PC-9 (cell line): ENCODE results near the gene MPZL1. TPM values are rescaled to one million over a fixed set of nuclear protein-coding genes. Genes with fewer than 3 reads are reported as not detected.

Experiments used
- BruUV-seq: library from RNA; stranded (reverse); fragments of 400-500 nt; replicated peaks from 2 replicates; lab custom pipeline; 2021; lab: Mats Ljungman, UMichigan
- CTCF ChIA-PET: fragments of 300-600 bp; sonication (Branson Sonifier 250); formaldehyde crosslinking; loops from one replicate; lab custom pipeline; 2022; ENCODE audit warnings: antibody characterized with exemption; lab: Charles Lee
- POLR2A ChIA-PET: fragments of 300-600 bp; sonication (Branson Sonifier 250); formaldehyde crosslinking; loops from one replicate; lab custom pipeline; 2022; ENCODE audit warnings: antibody characterized with exemption; ENCODE audit not compliant: unreplicated experiment; lab: Charles Lee
- DNase-seq, 2 experiments: peaks; one replicate each; pipeline versions ENCODE4 v3.0.0 to v3.0.0-alpha.2; 2015 to 2022; ENCODE audit warnings: mixed read lengths in 1 of 2
- H2AFZ ChIP-seq: fragments of 200-600 bp; sonication (generic); 2 replicates; pipeline ENCODE4 v1.8.1; 2017; ENCODE audit warnings: antibody characterized with exemption
- H3F3A ChIP-seq: fragments of 200-600 bp; sonication (generic); 2 replicates; pipeline ENCODE4 v1.8.1; 2017; ENCODE audit warnings: antibody characterized with exemption, mild to moderate bottlenecking, low read depth; ENCODE audit not compliant: insufficient read depth
- H3K27ac ChIP-seq: fragments of 200-600 bp; sonication (generic); 2 replicates; pipeline ENCODE4 v1.6.1; 2016; ENCODE audit warnings: mixed run types
- H3K27me3 ChIP-seq: fragments of 200-600 bp; sonication (generic); 2 replicates; pipeline ENCODE4 v1.6.1; 2016; ENCODE audit warnings: low read depth, mixed run types; ENCODE audit not compliant: insufficient read depth
- H3K36me3 ChIP-seq: fragments of 200-600 bp; sonication (generic); 2 replicates; pipeline ENCODE4 v1.6.1; 2016; ENCODE audit warnings: low read depth, mixed run types
- H3K4me1 ChIP-seq: fragments of 200-600 bp; sonication (generic); replicated peaks from 2 replicates; pipeline ENCODE4 v1.6.1; 2016; ENCODE audit warnings: mixed run types; ENCODE audit not compliant: insufficient read depth
- H3K4me2 ChIP-seq: fragments of 200-600 bp; sonication (generic); 2 replicates; pipeline ENCODE4 v1.6.1; 2017; ENCODE audit warnings: mixed run types
- H3K4me3 ChIP-seq: fragments of 200-600 bp; sonication (generic); 2 replicates; pipeline ENCODE4 v1.6.1; 2016; ENCODE audit warnings: mixed run types
- H3K79me2 ChIP-seq: fragments of 200-600 bp; sonication (generic); 2 replicates; pipeline ENCODE4 v1.6.1; 2017; ENCODE audit warnings: low read depth, mixed run types
- H3K9me2 ChIP-seq: fragments of 200-600 bp; sonication (generic); 2 replicates; pipeline ENCODE4 v1.8.1; 2017; ENCODE audit warnings: mild to moderate bottlenecking; ENCODE audit not compliant: insufficient read depth
- H3K9me3 ChIP-seq: fragments of 200-600 bp; sonication (generic); 2 replicates; pipeline ENCODE4 v1.8.1; 2016; ENCODE audit warnings: low read depth; ENCODE audit not compliant: insufficient read depth
- H4K20me1 ChIP-seq: fragments of 200-600 bp; sonication (generic); 2 replicates; pipeline ENCODE4 v1.8.1; 2017; ENCODE audit not compliant: insufficient read depth
- CTCF ChIP-seq: fragments of 200-600 bp; sonication (generic); conservative IDR thresholded peaks from 2 replicates; pipeline ENCODE4 v1.6.1; 2017; ENCODE audit warnings: mixed run types, antibody characterized with exemption, mild to moderate bottlenecking, moderate library complexity
- EZH2 ChIP-seq: fragments of 200-600 bp; sonication (generic); IDR thresholded peaks from 2 replicates; pipeline ENCODE4 v1.8.0; 2017; ENCODE audit warnings: antibody characterized with exemption, low read depth
- intact Hi-C: fragments of 100-400 bp; cut with micrococcal nuclease; formaldehyde crosslinking; loops from one replicate; pipeline ENCODE4 v1.10.0; 2022; ENCODE audit not compliant: unreplicated experiment
- total RNA-seq: library from RNA; stranded (reverse); gene quantifications from 2 replicates; pipeline ENCODE4 v1.2.3, GENCODE V29; 2021

The MPZL1 gene
- total RNA-seq, 1 experiment from 2014 or later: 80.3 TPM

- H3K27ac ChIP-seq: no peak overlapping the region
- no peak for TF ChIP-seq EZH2
- TF ChIP-seq CTCF: no peak
- intact Hi-C loops: no loop called here
- H3K79me2 ChIP-seq: peaks cover 88% of the 10 kb centered on the region
- ChIA-PET POLR2A (no interaction called here), CTCF (no interaction called here)
- no peaks in the 10 kb centered on the region for H3K9me2 ChIP-seq
- no peaks in the 10 kb centered on the region for H3F3A ChIP-seq
- H2AFZ ChIP-seq: no peak overlapping the region
- H3K4me1 ChIP-seq: peaks cover 6% of the 10 kb centered on the region; the same call in 1 of the 2 replicates
- H3K9me3 ChIP-seq: no peaks in the 10 kb centered on the region
- no TSS peak for BruUV-seq
- no peaks in the 10 kb centered on the region for H3K36me3 ChIP-seq
- no peak overlapping the region for H3K4me2 ChIP-seq
- no peak overlapping the region for H3K4me3 ChIP-seq
- no peaks in the 10 kb centered on the region for H4K20me1 ChIP-seq
- no peaks in the 10 kb centered on the region for H3K27me3 ChIP-seq
- no peak for DNase-seq
Measured at GRCh38 chr1:167747988-167748387, 26.2 kb downstream of the MPZL1 start.

GRCh38 chr1:167748906-167749305 lies 27.1 kb downstream of the MPZL1 start:
- DNase-seq: no peak
- no peak overlapping the region for H2AFZ ChIP-seq
- no TSS peak for BruUV-seq
- H3K27ac ChIP-seq: peak overlapping the region; percentile 22; the same call in 1 of the 2 replicates
- ChIA-PET CTCF (no interaction called here), POLR2A (no interaction called here)
- H3K9me2 ChIP-seq: no peaks in the 10 kb centered on the region
- no peaks in the 10 kb centered on the region for H4K20me1 ChIP-seq
- no peaks in the 10 kb centered on the region for H3F3A ChIP-seq
- H3K4me3 ChIP-seq: no peak overlapping the region
- intact Hi-C loops: no loop called here
- no peaks in the 10 kb centered on the region for H3K9me3 ChIP-seq
- peaks cover 6% of the 10 kb centered on the region; the same call in 1 of the 2 replicates for H3K4me1 ChIP-seq
- no peak overlapping the region for H3K4me2 ChIP-seq
- H3K27me3 ChIP-seq: no peaks in the 10 kb centered on the region
- TF ChIP-seq CTCF: no peak
- TF ChIP-seq EZH2: no peak
- no peaks in the 10 kb centered on the region for H3K36me3 ChIP-seq
- H3K79me2 ChIP-seq: peaks cover 87% of the 10 kb centered on the region

GRCh38 chr1:167749741-167750140 lies 28.0 kb downstream of the MPZL1 start:
- Histone ChIP-seq H3K4me3 (no peak overlapping the region), H3K9me2 (no peaks in the 10 kb centered on the region), H3K79me2 (peaks cover 82% of the 10 kb centered on the region), H3K4me2 (no peak overlapping the region), H3K27me3 (no peaks in the 10 kb centered on the region), H3K9me3 (no peaks in the 10 kb centered on the region), H3K27ac (no peak overlapping the region), H3K36me3 (no peaks in the 10 kb centered on the region), H2AFZ (no peak overlapping the region), H3F3A (no peaks in the 10 kb centered on the region), H3K4me1 (peaks cover 6% of the 10 kb centered on the region; the same call in 1 of the 2 replicates), H4K20me1 (no peaks in the 10 kb centered on the region)
- intact Hi-C loops: no loop called here
- BruUV-seq: no TSS peak
- no peak for DNase-seq
- TF ChIP-seq EZH2 (no peak), CTCF (no peak)
- CTCF ChIA-PET: no interaction called here
- POLR2A ChIA-PET: no interaction called here
